HEK293 (cell line): ENCODE data around the gene ZCCHC3.

Experiments
- CTCF ChIA-PET: fragments of 350-600 bp; formaldehyde crosslinking; extraction: SDS; loops from one replicate; lab custom pipeline; 2021; ENCODE audit warnings: antibody characterized with exemption; lab: Yijun Ruan, JAX
- POLR2A ChIA-PET: fragments of 300-600 bp; formaldehyde crosslinking; extraction: SDS; loops from one replicate; lab custom pipeline; 2020; ENCODE audit warnings: antibody characterized with exemption, inconsistent platforms; lab: Yijun Ruan, JAX
- H3K27ac ChIP-seq: fragments of 200-500 bp; sonication (Bioruptor generic); 2 replicates; pipeline ENCODE4 v1.5.1; 2014; ENCODE audit warnings: low read depth, low read length, control low read depth, inconsistent platforms; ENCODE audit errors: extremely low read depth
- H3K36me3 ChIP-seq, 2 experiments: fragments of 200-500 bp in 1 of 2; sonication (Bioruptor generic) in 1 of 2; 1 replicate in 1 of 2; 2 replicates in 1 of 2; pipeline ENCODE4 v1.5.1; 2014 to 2017; ENCODE audit warnings: inconsistent platforms in 2 of 2, low read length in 2 of 2; ENCODE audit not compliant: control insufficient read depth in 2 of 2, insufficient read depth in 1 of 2
- H3K4me1 ChIP-seq: fragments of 200-500 bp; sonication (Bioruptor generic); 2 replicates; pipeline ENCODE4 v1.5.1; 2014; ENCODE audit warnings: mild to moderate bottlenecking, low read length, inconsistent platforms; ENCODE audit not compliant: control insufficient read depth, insufficient read depth
- H3K4me3 ChIP-seq: 2 replicates; pipeline ENCODE4 v1.5.1; 2011; ENCODE audit warnings: low read depth, mild to moderate bottlenecking, control low read depth, low read length, moderate library complexity
- H3K9me3 ChIP-seq: fragments of 200-500 bp; sonication (Bioruptor generic); 2 replicates; pipeline ENCODE4 v1.5.1; 2014; ENCODE audit warnings: low read depth, low read length, inconsistent platforms; ENCODE audit not compliant: control insufficient read depth, insufficient read depth
- HOXA7 ChIP-seq: sonication (generic); formaldehyde crosslinking; IDR thresholded peaks from 2 replicates; pipeline ENCODE4 v1.8.1; 2022; ENCODE audit warnings: missing genetic modification reagents, borderline replicate concordance
- OSR2 ChIP-seq: fragments of 450-650 bp; formaldehyde crosslinking; IDR thresholded peaks from 2 replicates; pipeline ENCODE4 v1.5.1; 2016; ENCODE audit warnings: missing biosample characterization, missing genetic modification characterization
- SETDB1 ChIP-seq: IDR thresholded peaks from one replicate; pipeline ENCODE4 v1.6.1; 2017; ENCODE audit warnings: mild to moderate bottlenecking, low read length, moderate library complexity, mixed read lengths; ENCODE audit not compliant: insufficient read length
- ZFP3 ChIP-seq: fragments of 450-650 bp; formaldehyde crosslinking; IDR thresholded peaks from 2 replicates; pipeline ENCODE4 v1.5.1; 2016; ENCODE audit warnings: low read depth, missing biosample characterization, missing genetic modification characterization
- ZIC2 ChIP-seq: fragments of 450-650 bp; formaldehyde crosslinking; IDR thresholded peaks from 2 replicates; pipeline ENCODE4 v1.5.1; 2016; ENCODE audit warnings: missing biosample characterization, missing genetic modification characterization
- ZNF510 ChIP-seq: fragments of 450-650 bp; formaldehyde crosslinking; IDR thresholded peaks from 2 replicates; pipeline ENCODE4 v1.5.1; 2018; ENCODE audit warnings: mild to moderate bottlenecking, missing genetic modification characterization, missing biosample characterization; ENCODE audit not compliant: insufficient replicate concordance
- ZNF600 ChIP-seq: fragments of 450-650 bp; formaldehyde crosslinking; IDR thresholded peaks from 2 replicates; pipeline ENCODE4 v1.5.1; 2016; ENCODE audit warnings: missing biosample characterization, missing genetic modification characterization
- ZNF654 ChIP-seq: fragments of 450-650 bp; formaldehyde crosslinking; IDR thresholded peaks from 2 replicates; pipeline ENCODE4 v1.5.1; 2016; ENCODE audit warnings: low read depth, missing biosample characterization, missing genetic modification characterization
- ZNF658 ChIP-seq: fragments of 450-650 bp; formaldehyde crosslinking; IDR thresholded peaks from 2 replicates; pipeline ENCODE4; 2016; ENCODE audit warnings: missing biosample characterization, missing genetic modification characterization
- ZNF776 ChIP-seq: fragments of 450-650 bp; formaldehyde crosslinking; IDR thresholded peaks from 2 replicates; pipeline ENCODE4 v1.5.0; 2017; ENCODE audit warnings: missing biosample characterization, missing genetic modification characterization, borderline replicate concordance
- TF ChIP-seq, protein P1 (sequence below): fragments of 450-650 bp; formaldehyde crosslinking; IDR thresholded peaks from 2 replicates; pipeline ENCODE4 v1.5.1; 2016; ENCODE audit warnings: missing biosample characterization, missing genetic modification characterization, borderline replicate concordance
- TF ChIP-seq, protein P2 (sequence below): fragments of 450-650 bp; IDR thresholded peaks from 2 replicates; pipeline ENCODE4 v1.5.1; 2018; ENCODE audit warnings: missing biosample characterization, missing genetic modification characterization
- TF ChIP-seq, protein P3 (sequence below): fragments of 450-650 bp; formaldehyde crosslinking; IDR thresholded peaks from 2 replicates; pipeline ENCODE4 v1.5.1; 2016; ENCODE audit warnings: missing biosample characterization, missing genetic modification characterization
- TF ChIP-seq, protein P4 (sequence below): fragments of 450-650 bp; formaldehyde crosslinking; IDR thresholded peaks from 2 replicates; pipeline ENCODE4 v1.5.1; 2016; ENCODE audit warnings: missing biosample characterization, missing genetic modification characterization
- TF ChIP-seq, protein P5 (sequence below): fragments of 450-650 bp; formaldehyde crosslinking; IDR thresholded peaks from 2 replicates; pipeline ENCODE4 v1.5.1; 2017; ENCODE audit warnings: missing biosample characterization, missing genetic modification characterization
- TF ChIP-seq, protein P6 (sequence below): fragments of 450-650 bp; formaldehyde crosslinking; IDR thresholded peaks from 2 replicates; pipeline ENCODE4 v1.5.1; 2016; ENCODE audit warnings: missing biosample characterization, missing genetic modification characterization

ZCCHC3 gene

DNA sequence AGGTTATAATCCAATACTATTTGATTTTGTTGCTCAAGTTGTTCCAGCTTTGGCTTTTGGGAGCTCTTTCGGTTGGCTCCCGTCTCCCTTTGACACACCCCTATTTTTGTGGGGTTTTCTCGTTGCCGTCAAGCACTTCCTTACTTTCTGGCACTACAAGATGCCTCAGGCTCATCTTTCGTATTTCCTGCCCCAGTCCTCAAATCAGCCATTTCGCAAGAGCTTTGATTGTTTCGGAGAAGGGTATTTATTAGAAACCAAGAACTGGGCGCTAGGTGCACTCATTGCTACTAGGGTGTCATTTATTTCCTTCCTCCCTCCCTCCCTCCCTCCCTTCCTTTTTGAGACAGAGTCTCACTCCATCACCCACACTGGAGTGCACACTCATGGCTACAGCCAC, 14.7 kb downstream of the ZCCHC3 start:
- H3K9me3 ChIP-seq: no peaks in the 10 kb centered on the region
- peaks cover 6% of the 10 kb centered on the region for H3K4me1 ChIP-seq
- CTCF ChIA-PET: interaction anchor here (0.6 to 1.7 kb wide), 6 partner anchors 12 to 309 kb away, joined by 3 to 8 read pairs (median 4); no protein-coding TSS in a partner anchor
- POLR2A ChIA-PET: interaction anchor here (0.6 to 1.0 kb wide), 2 partner anchors 12 to 193 kb away, joined by 3 to 8 read pairs; partner anchors contain the start of gene SOX12
- TF ChIP-seq ZNF658 (tag by site-specific recombination) (no peak), ZNF510 (tag by site-specific recombination) (no peak), HOXA7 (CRISPR knock-in tag) (no peak), ZNF776 (no peak), ZNF600 (tag by site-specific recombination) (no peak), OSR2 (tag by site-specific recombination) (no peak), ZNF654 (tag by site-specific recombination) (no peak), ZIC2 (no peak), ZFP3 (tag by site-specific recombination) (no peak), SETDB1 (no peak)
- TF ChIP-seq, protein P1, sequence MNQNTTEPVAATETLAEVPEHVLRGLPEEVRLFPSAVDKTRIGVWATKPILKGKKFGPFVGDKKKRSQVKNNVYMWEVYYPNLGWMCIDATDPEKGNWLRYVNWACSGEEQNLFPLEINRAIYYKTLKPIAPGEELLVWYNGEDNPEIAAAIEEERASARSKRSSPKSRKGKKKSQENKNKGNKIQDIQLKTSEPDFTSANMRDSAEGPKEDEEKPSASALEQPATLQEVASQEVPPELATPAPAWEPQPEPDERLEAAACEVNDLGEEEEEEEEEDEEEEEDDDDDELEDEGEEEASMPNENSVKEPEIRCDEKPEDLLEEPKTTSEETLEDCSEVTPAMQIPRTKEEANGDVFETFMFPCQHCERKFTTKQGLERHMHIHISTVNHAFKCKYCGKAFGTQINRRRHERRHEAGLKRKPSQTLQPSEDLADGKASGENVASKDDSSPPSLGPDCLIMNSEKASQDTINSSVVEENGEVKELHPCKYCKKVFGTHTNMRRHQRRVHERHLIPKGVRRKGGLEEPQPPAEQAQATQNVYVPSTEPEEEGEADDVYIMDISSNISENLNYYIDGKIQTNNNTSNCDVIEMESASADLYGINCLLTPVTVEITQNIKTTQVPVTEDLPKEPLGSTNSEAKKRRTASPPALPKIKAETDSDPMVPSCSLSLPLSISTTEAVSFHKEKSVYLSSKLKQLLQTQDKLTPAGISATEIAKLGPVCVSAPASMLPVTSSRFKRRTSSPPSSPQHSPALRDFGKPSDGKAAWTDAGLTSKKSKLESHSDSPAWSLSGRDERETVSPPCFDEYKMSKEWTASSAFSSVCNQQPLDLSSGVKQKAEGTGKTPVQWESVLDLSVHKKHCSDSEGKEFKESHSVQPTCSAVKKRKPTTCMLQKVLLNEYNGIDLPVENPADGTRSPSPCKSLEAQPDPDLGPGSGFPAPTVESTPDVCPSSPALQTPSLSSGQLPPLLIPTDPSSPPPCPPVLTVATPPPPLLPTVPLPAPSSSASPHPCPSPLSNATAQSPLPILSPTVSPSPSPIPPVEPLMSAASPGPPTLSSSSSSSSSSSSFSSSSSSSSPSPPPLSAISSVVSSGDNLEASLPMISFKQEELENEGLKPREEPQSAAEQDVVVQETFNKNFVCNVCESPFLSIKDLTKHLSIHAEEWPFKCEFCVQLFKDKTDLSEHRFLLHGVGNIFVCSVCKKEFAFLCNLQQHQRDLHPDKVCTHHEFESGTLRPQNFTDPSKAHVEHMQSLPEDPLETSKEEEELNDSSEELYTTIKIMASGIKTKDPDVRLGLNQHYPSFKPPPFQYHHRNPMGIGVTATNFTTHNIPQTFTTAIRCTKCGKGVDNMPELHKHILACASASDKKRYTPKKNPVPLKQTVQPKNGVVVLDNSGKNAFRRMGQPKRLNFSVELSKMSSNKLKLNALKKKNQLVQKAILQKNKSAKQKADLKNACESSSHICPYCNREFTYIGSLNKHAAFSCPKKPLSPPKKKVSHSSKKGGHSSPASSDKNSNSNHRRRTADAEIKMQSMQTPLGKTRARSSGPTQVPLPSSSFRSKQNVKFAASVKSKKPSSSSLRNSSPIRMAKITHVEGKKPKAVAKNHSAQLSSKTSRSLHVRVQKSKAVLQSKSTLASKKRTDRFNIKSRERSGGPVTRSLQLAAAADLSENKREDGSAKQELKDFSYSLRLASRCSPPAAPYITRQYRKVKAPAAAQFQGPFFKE (tag by site-specific recombination): no peak
- TF ChIP-seq, protein P2, sequence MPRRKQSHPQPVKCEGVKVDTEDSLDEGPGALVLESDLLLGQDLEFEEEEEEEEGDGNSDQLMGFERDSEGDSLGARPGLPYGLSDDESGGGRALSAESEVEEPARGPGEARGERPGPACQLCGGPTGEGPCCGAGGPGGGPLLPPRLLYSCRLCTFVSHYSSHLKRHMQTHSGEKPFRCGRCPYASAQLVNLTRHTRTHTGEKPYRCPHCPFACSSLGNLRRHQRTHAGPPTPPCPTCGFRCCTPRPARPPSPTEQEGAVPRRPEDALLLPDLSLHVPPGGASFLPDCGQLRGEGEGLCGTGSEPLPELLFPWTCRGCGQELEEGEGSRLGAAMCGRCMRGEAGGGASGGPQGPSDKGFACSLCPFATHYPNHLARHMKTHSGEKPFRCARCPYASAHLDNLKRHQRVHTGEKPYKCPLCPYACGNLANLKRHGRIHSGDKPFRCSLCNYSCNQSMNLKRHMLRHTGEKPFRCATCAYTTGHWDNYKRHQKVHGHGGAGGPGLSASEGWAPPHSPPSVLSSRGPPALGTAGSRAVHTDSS (tag by site-specific recombination): no peak
- TF ChIP-seq, protein P3, sequence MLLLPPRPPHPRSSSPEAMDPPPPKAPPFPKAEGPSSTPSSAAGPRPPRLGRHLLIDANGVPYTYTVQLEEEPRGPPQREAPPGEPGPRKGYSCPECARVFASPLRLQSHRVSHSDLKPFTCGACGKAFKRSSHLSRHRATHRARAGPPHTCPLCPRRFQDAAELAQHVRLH: no peak
- TF ChIP-seq, protein P4, sequence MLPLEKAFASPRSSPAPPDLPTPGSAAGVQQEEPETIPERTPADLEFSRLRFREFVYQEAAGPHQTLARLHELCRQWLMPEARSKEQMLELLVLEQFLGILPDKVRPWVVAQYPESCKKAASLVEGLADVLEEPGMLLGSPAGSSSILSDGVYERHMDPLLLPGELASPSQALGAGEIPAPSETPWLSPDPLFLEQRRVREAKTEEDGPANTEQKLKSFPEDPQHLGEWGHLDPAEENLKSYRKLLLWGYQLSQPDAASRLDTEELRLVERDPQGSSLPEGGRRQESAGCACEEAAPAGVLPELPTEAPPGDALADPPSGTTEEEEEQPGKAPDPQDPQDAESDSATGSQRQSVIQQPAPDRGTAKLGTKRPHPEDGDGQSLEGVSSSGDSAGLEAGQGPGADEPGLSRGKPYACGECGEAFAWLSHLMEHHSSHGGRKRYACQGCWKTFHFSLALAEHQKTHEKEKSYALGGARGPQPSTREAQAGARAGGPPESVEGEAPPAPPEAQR (tag by site-specific recombination): no peak
- TF ChIP-seq, protein P5, sequence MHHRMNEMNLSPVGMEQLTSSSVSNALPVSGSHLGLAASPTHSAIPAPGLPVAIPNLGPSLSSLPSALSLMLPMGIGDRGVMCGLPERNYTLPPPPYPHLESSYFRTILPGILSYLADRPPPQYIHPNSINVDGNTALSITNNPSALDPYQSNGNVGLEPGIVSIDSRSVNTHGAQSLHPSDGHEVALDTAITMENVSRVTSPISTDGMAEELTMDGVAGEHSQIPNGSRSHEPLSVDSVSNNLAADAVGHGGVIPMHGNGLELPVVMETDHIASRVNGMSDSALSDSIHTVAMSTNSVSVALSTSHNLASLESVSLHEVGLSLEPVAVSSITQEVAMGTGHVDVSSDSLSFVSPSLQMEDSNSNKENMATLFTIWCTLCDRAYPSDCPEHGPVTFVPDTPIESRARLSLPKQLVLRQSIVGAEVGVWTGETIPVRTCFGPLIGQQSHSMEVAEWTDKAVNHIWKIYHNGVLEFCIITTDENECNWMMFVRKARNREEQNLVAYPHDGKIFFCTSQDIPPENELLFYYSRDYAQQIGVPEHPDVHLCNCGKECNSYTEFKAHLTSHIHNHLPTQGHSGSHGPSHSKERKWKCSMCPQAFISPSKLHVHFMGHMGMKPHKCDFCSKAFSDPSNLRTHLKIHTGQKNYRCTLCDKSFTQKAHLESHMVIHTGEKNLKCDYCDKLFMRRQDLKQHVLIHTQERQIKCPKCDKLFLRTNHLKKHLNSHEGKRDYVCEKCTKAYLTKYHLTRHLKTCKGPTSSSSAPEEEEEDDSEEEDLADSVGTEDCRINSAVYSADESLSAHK (tag by site-specific recombination): no peak
- TF ChIP-seq, protein P6, sequence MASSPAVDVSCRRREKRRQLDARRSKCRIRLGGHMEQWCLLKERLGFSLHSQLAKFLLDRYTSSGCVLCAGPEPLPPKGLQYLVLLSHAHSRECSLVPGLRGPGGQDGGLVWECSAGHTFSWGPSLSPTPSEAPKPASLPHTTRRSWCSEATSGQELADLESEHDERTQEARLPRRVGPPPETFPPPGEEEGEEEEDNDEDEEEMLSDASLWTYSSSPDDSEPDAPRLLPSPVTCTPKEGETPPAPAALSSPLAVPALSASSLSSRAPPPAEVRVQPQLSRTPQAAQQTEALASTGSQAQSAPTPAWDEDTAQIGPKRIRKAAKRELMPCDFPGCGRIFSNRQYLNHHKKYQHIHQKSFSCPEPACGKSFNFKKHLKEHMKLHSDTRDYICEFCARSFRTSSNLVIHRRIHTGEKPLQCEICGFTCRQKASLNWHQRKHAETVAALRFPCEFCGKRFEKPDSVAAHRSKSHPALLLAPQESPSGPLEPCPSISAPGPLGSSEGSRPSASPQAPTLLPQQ (tag by site-specific recombination): no peak
- H3K4me3 ChIP-seq: no peak overlapping the region
- no peak overlapping the region for H3K27ac ChIP-seq
- H3K36me3 ChIP-seq: no peaks in the 10 kb centered on the region
